ENCODE measurements around the gene FHOD1.

Gene FHOD1

GRCh38 chr16:67202426-67202825 is 44.9 kb downstream of the FHOD1 start:
- Histone ChIP-seq H3K36me3 (peaks cover 81% of the 10 kb centered on the region), H4K20me1 (peaks cover 23% of the 10 kb centered on the region), H3K27me3 (no peaks in the 10 kb centered on the region), H3K9me3 (no peaks in the 10 kb centered on the region), H3K4me3 (no peak overlapping the region), H3K9ac (no peak overlapping the region), H3K4me2 (no peak overlapping the region), H3K27ac (no peak overlapping the region), H3K4me1 (peaks cover 18% of the 10 kb centered on the region)
- TF ChIP-seq Cebpa-rat (IDR thresholded peaks at IDR 0.05), result no peak

GRCh38 chr16:67201411-67202345 is 45.6 kb downstream of the FHOD1 start:
- no peak overlapping the region for H3K4me2 ChIP-seq
- peaks cover 83% of the 10 kb centered on the region for H3K36me3 ChIP-seq
- H3K27ac ChIP-seq, result no peak overlapping the region
- no peaks in the 10 kb centered on the region for H3K9me3 ChIP-seq
- no peak overlapping the region for H3K9ac ChIP-seq
- no peak overlapping the region for H3K4me3 ChIP-seq
- H3K4me1 ChIP-seq, result peaks cover 25% of the 10 kb centered on the region
- H3K27me3 ChIP-seq, result no peaks in the 10 kb centered on the region
- no peak for TF ChIP-seq Cebpa-rat (IDR thresholded peaks at IDR 0.05)
- peaks cover 30% of the 10 kb centered on the region for H4K20me1 ChIP-seq

- no peaks in the 10 kb centered on the region for H3K9me3 ChIP-seq
- H3K27me3 ChIP-seq, result no peaks in the 10 kb centered on the region
- no peak for TF ChIP-seq Cebpa-rat (IDR thresholded peaks at IDR 0.05)
- H3K27ac ChIP-seq, result no peak overlapping the region
- no peak overlapping the region for H3K9ac ChIP-seq
- H3K36me3 ChIP-seq, result peaks cover 84% of the 10 kb centered on the region
- peaks cover 28% of the 10 kb centered on the region for H3K4me1 ChIP-seq
- no peak overlapping the region for H3K4me3 ChIP-seq
- H4K20me1 ChIP-seq, result peaks cover 42% of the 10 kb centered on the region
- H3K4me2 ChIP-seq, result no peak overlapping the region
These were observed 46.8 kb downstream of the FHOD1 start for GRCh38 chr16:67200491-67200890.

- no peak overlapping the region for H3K9ac ChIP-seq
- no peak overlapping the region for H3K4me3 ChIP-seq
- no peaks in the 10 kb centered on the region for H3K27me3 ChIP-seq
- peaks cover 28% of the 10 kb centered on the region for H3K4me1 ChIP-seq
- no peak for TF ChIP-seq Cebpa-rat (IDR thresholded peaks at IDR 0.05)
- no peak overlapping the region for H3K27ac ChIP-seq
- peaks cover 88% of the 10 kb centered on the region for H3K36me3 ChIP-seq
- H3K9me3 ChIP-seq, result no peaks in the 10 kb centered on the region
- peaks cover 48% of the 10 kb centered on the region for H4K20me1 ChIP-seq
- H3K4me2 ChIP-seq, result no peak overlapping the region
These were observed 47.5 kb downstream of the FHOD1 start for GRCh38 chr16:67199808-67200198.

GRCh38 chr16:67199011-67199807 is 48.1 kb downstream of the FHOD1 start, which contains the start of gene ELMO3:
ELMO3 (plus strand) TSS chr16:67199131; CDS start chr16:67199327, 196 bp downstream.
- Histone ChIP-seq H3K27ac (peak within 1 kb of the TSS; percentile 39; the same call in 1 of the 2 replicates), H3K9ac (peak within 1 kb of the TSS; percentile 43; the same call in 1 of the 2 replicates), H3K4me1 (peaks cover 29% of the 10 kb centered on the region), H3K4me3 (no peak within 1 kb of the TSS), H3K36me3 (peaks cover 88% of the 10 kb centered on the region), H3K9me3 (no peaks in the 10 kb centered on the region), H4K20me1 (peaks cover 50% of the 10 kb centered on the region), H3K4me2 (peak within 1 kb of the TSS; percentile 60), H3K27me3 (no peaks in the 10 kb centered on the region)
- TF ChIP-seq Cebpa-rat (IDR thresholded peaks at IDR 0.05), result no peak

- Histone ChIP-seq H3K27ac (peak overlapping the region; percentile 39; the same call in 1 of the 2 replicates), H3K4me3 (no peak overlapping the region), H3K36me3 (peaks cover 88% of the 10 kb centered on the region), H3K27me3 (no peaks in the 10 kb centered on the region), H3K4me2 (peak overlapping the region; percentile 60), H4K20me1 (peaks cover 56% of the 10 kb centered on the region), H3K4me1 (peaks cover 38% of the 10 kb centered on the region), H3K9me3 (no peaks in the 10 kb centered on the region), H3K9ac (peak overlapping the region; percentile 43; the same call in 1 of the 2 replicates)
- TF ChIP-seq Cebpa-rat (IDR thresholded peaks at IDR 0.05), result no peak
These were observed 49.0 kb downstream of the FHOD1 start for GRCh38 chr16:67198238-67198734.

GRCh38 chr16:67197704-67198103 is 49.6 kb downstream of the FHOD1 start:
- Histone ChIP-seq H3K4me2 (peak overlapping the region; percentile 60), H3K36me3 (peaks cover 86% of the 10 kb centered on the region), H3K9ac (peak overlapping the region; percentile 43; the same call in 1 of the 2 replicates), H3K4me3 (no peak overlapping the region), H3K4me1 (peaks cover 44% of the 10 kb centered on the region), H3K27me3 (no peaks in the 10 kb centered on the region), H3K9me3 (no peaks in the 10 kb centered on the region), H3K27ac (peak overlapping the region; percentile 39; the same call in 1 of the 2 replicates), H4K20me1 (peaks cover 62% of the 10 kb centered on the region)
- no peak for TF ChIP-seq Cebpa-rat (IDR thresholded peaks at IDR 0.05)

GRCh38 chr16:67196881-67197280 is 50.4 kb downstream of the FHOD1 start:
- H3K36me3 ChIP-seq, result peaks cover 77% of the 10 kb centered on the region
- no peak overlapping the region for H3K4me2 ChIP-seq

GRCh38 chr16:67195676-67196075 is 51.6 kb downstream of the FHOD1 start:
- Histone ChIP-seq H3K9me3 (no peaks in the 10 kb centered on the region), H4K20me1 (peaks cover 68% of the 10 kb centered on the region), H3K27me3 (no peaks in the 10 kb centered on the region), H3K4me3 (no peak overlapping the region), H3K4me2 (no peak overlapping the region), H3K27ac (no peak overlapping the region), H3K36me3 (peaks cover 65% of the 10 kb centered on the region), H3K9ac (no peak overlapping the region), H3K4me1 (peaks cover 58% of the 10 kb centered on the region)
- no peak for TF ChIP-seq Cebpa-rat (IDR thresholded peaks at IDR 0.05)

More at GRCh38 chr16:67196881-67197280, 50.4 kb downstream of the FHOD1 start:
- H3K4me1 ChIP-seq, result peaks cover 46% of the 10 kb centered on the region
- no peaks in the 10 kb centered on the region for H3K27me3 ChIP-seq
- no peak for TF ChIP-seq Cebpa-rat (IDR thresholded peaks at IDR 0.05)
- peaks cover 68% of the 10 kb centered on the region for H4K20me1 ChIP-seq
- H3K9me3 ChIP-seq, result no peaks in the 10 kb centered on the region
- H3K4me3 ChIP-seq, result no peak overlapping the region
- peak overlapping the region; percentile 43; the same call in 1 of the 2 replicates for H3K9ac ChIP-seq
- 0 out of 2 replicates have a peak overlapping the region, but pooled peaks have one; percentile 39 for H3K27ac ChIP-seq
